H9 (cell line): ENCODE measurements around the gene PATE3. TPM values are rescaled to one million over a fixed set of nuclear protein-coding genes. Genes with fewer than 3 reads are reported as not detected.

ENCODE experiments used
- DNase-seq: peaks from one replicate; pipeline ENCODE4 v3.0.0-alpha.2; 2017
- H2AFZ ChIP-seq: one replicate; pipeline ENCODE4 v1.6.1; 2013; ENCODE audit warnings: mild to moderate bottlenecking, low read length, control low read depth, moderate library complexity
- H2AK5ac ChIP-seq: 2 replicates; pipeline ENCODE4 v1.6.1; 2013; ENCODE audit warnings: low read length, control low read depth, mixed read lengths; ENCODE audit not compliant: insufficient read length
- H2BK120ac ChIP-seq: one replicate; pipeline ENCODE4 v1.6.1; 2013; ENCODE audit warnings: low read depth, mild to moderate bottlenecking, low read length, control low read depth, inconsistent platforms; ENCODE audit not compliant: poor library complexity, severe bottlenecking
- H2BK12ac ChIP-seq: 2 replicates; pipeline ENCODE4 v1.6.1; 2013; ENCODE audit warnings: low read length, control low read depth, mixed read lengths, low read depth; ENCODE audit not compliant: insufficient read length
- H2BK15ac ChIP-seq: 2 replicates; pipeline ENCODE4 v1.6.1; 2013; ENCODE audit warnings: low read depth, low read length, control low read depth
- H2BK20ac ChIP-seq: one replicate; pipeline ENCODE4 v1.6.1; 2013; ENCODE audit warnings: low read depth, mild to moderate bottlenecking, low read length, control low read depth, inconsistent platforms; ENCODE audit not compliant: poor library complexity, severe bottlenecking
- H2BK5ac ChIP-seq: 2 replicates; pipeline ENCODE4 v1.6.1; 2013; ENCODE audit warnings: low read length, control low read depth, mixed read lengths; ENCODE audit not compliant: insufficient read length
- H3K14ac ChIP-seq: 2 replicates; pipeline ENCODE4 v1.6.1; 2013; ENCODE audit warnings: low read length, control low read depth; ENCODE audit not compliant: insufficient read depth
- H3K18ac ChIP-seq: 2 replicates; pipeline ENCODE4 v1.6.1; 2013; ENCODE audit warnings: low read depth, mild to moderate bottlenecking, mixed read lengths, low read length, control low read depth; ENCODE audit not compliant: insufficient read length
- H3K23ac ChIP-seq: 2 replicates; pipeline ENCODE4 v1.6.1; 2013; ENCODE audit warnings: low read length, control low read depth, mixed read lengths, low read depth; ENCODE audit not compliant: insufficient read length
- H3K23me2 ChIP-seq: 2 replicates; pipeline ENCODE4 v1.6.1; 2013; ENCODE audit warnings: low read depth, mild to moderate bottlenecking, mixed read lengths, low read length, control low read depth; ENCODE audit not compliant: insufficient read length, poor library complexity, severe bottlenecking
- H3K27ac ChIP-seq: 2 replicates; pipeline ENCODE4 v1.5.1; 2013; ENCODE audit warnings: low read length, control low read depth, mixed read lengths, low read depth; ENCODE audit not compliant: insufficient read length
- H3K27me3 ChIP-seq: 2 replicates; pipeline ENCODE4 v1.6.1; 2013; ENCODE audit warnings: low read length, control low read depth, inconsistent platforms; ENCODE audit not compliant: insufficient read depth
- H3K4ac ChIP-seq: 2 replicates; pipeline ENCODE4 v1.6.1; 2013; ENCODE audit warnings: low read depth, mild to moderate bottlenecking, control low read depth, inconsistent platforms, low read length, moderate library complexity
- H3K4me1 ChIP-seq: 2 replicates; pipeline ENCODE4 v1.6.1; 2013; ENCODE audit warnings: low read length, control low read depth, inconsistent platforms; ENCODE audit not compliant: insufficient read depth
- H3K4me2 ChIP-seq: 2 replicates; pipeline ENCODE4 v1.6.1; 2013; ENCODE audit warnings: low read length, control low read depth, mixed read lengths; ENCODE audit not compliant: insufficient read length, insufficient read depth
- H3K56ac ChIP-seq: 2 replicates; pipeline ENCODE4 v1.6.1; 2013; ENCODE audit warnings: low read depth, mild to moderate bottlenecking, mixed read lengths, low read length, control low read depth; ENCODE audit not compliant: insufficient read length
- H3K79me1 ChIP-seq: 2 replicates; pipeline ENCODE4 v1.6.1; 2013; ENCODE audit warnings: low read depth, mild to moderate bottlenecking, moderate library complexity, low read length, control low read depth, inconsistent platforms; ENCODE audit not compliant: insufficient read depth, poor library complexity, severe bottlenecking
- H3K79me2 ChIP-seq: 2 replicates; pipeline ENCODE4 v1.6.1; 2013; ENCODE audit warnings: low read length, control low read depth, inconsistent platforms; ENCODE audit not compliant: insufficient read depth
- H3K9ac ChIP-seq: 2 replicates; pipeline ENCODE4 v1.6.1; 2013; ENCODE audit warnings: low read length, control low read depth, mixed read lengths; ENCODE audit not compliant: insufficient read length; ENCODE audit errors: extremely low read depth
- H3K9me3 ChIP-seq: one replicate; pipeline ENCODE4 v1.6.1; 2013; ENCODE audit warnings: low read depth, low read length, inconsistent platforms; ENCODE audit not compliant: control insufficient read depth
- H3T11ph ChIP-seq: one replicate; pipeline ENCODE4 v1.6.1; 2013; ENCODE audit warnings: mild to moderate bottlenecking, low read length, control low read depth, inconsistent platforms
- H4K20me1 ChIP-seq: one replicate; pipeline ENCODE4 v1.6.1; 2013; ENCODE audit not compliant: control insufficient read depth, insufficient read length, insufficient read depth
- H4K5ac ChIP-seq: 2 replicates; pipeline ENCODE4 v1.6.1; 2013; ENCODE audit warnings: low read depth, mild to moderate bottlenecking, mixed read lengths, low read length, control low read depth; ENCODE audit not compliant: insufficient read length
- H4K8ac ChIP-seq: replicated peaks from 2 replicates; pipeline ENCODE4 v1.6.1; 2013; ENCODE audit warnings: low read length, control low read depth, mixed read lengths, low read depth; ENCODE audit not compliant: insufficient read length
- H4K91ac ChIP-seq: 2 replicates; pipeline ENCODE4 v1.6.1; 2013; ENCODE audit warnings: low read depth, mild to moderate bottlenecking, moderate library complexity, mixed read lengths, low read length, control low read depth; ENCODE audit not compliant: insufficient read length
- H3K27ac Mint-ChIP-seq, 3 experiments: 2 replicates in 2 of 3; 3 replicates in 1 of 3; pipeline ENCODE4 v1.8.0; 2020 to 2021; ENCODE audit warnings: mixed read lengths in 3 of 3, mild to moderate bottlenecking in 1 of 3, moderate library complexity in 1 of 3
- H3K27me3 Mint-ChIP-seq: 2 replicates; pipeline ENCODE4 v1.8.0; 2021; ENCODE audit warnings: low read depth, mild to moderate bottlenecking, moderate library complexity, mixed read lengths
- H3K36me3 Mint-ChIP-seq, 3 experiments: 2 replicates in 2 of 3; 3 replicates in 1 of 3; pipeline ENCODE4 v1.8.0; 2020 to 2021; ENCODE audit warnings: low read depth in 3 of 3, mixed read lengths in 3 of 3; ENCODE audit not compliant: insufficient read depth in 1 of 3
- H3K4me1 Mint-ChIP-seq, 2 experiments: 2 replicates each; pipeline ENCODE4 v1.8.0; 2020; ENCODE audit warnings: mixed read lengths in 2 of 2
- H3K4me3 Mint-ChIP-seq, 2 experiments: 2 replicates in 1 of 2; 3 replicates in 1 of 2; pipeline ENCODE4 v1.8.0; 2020 to 2021; ENCODE audit warnings: mild to moderate bottlenecking in 2 of 2, mixed read lengths in 2 of 2, moderate library complexity in 1 of 2
- H3K9me3 Mint-ChIP-seq, 2 experiments: 2 replicates in 1 of 2; 3 replicates in 1 of 2; pipeline ENCODE4 v1.8.0; 2020; ENCODE audit warnings: mild to moderate bottlenecking in 2 of 2, mixed read lengths in 2 of 2, moderate library complexity in 1 of 2
- WGBS: extraction: QIAGEN DNeasy Blood & Tissue Kit; methylation state at CpG from one replicate; pipeline ENCODE4 v1.1.7; 2013; ENCODE audit warnings: missing lambda C conversion rate, low lambda C conversion rate, mixed read lengths; ENCODE audit not compliant: insufficient read length; ENCODE audit errors: extremely low coverage; 5-methylcytosine and 5-hydroxymethylcytosine counted together
- total RNA-seq: library from RNA; stranded (reverse); gene quantifications from 2 replicates; pipeline ENCODE4 v1.2.1, GENCODE V29; 2021
- TF ChIP-seq, protein P1 (sequence below): fragments of 200-600 bp; sonication (generic); conservative IDR thresholded peaks from 3 replicates; pipeline ENCODE4 v1.8.0; 2021; ENCODE audit warnings: antibody characterized with exemption, mild to moderate bottlenecking

PATE3 gene
- total RNA-seq, 1 experiment from 2014 or later = not detected

GRCh38 chr11:125790825-125791224 is 2.9 kb downstream of the PATE3 start:
- H3K27ac Mint-ChIP-seq = no peak overlapping the region
- Histone ChIP-seq H3K23ac (no peak overlapping the region), H3K18ac (no peak overlapping the region), H4K20me1 (no peaks in the 10 kb centered on the region), H3K23me2 (no peaks in the 10 kb centered on the region), H3K56ac (no peak overlapping the region), H3K4me1 (no peaks in the 10 kb centered on the region), H2BK15ac (no peak overlapping the region), H3K9ac (no peak overlapping the region), H3K27ac (no peak overlapping the region), H2AFZ (no peak overlapping the region), H3K14ac (no peak overlapping the region), H3K9me3 (no peaks in the 10 kb centered on the region), H2AK5ac (no peak overlapping the region), H4K91ac (no peak overlapping the region), H2BK5ac (no peak overlapping the region), H4K5ac (no peak overlapping the region), H2BK20ac (no peak overlapping the region), H2BK120ac (no peak overlapping the region), H3K4ac (no peak overlapping the region), H3T11ph (no peak overlapping the region), H4K8ac (no peak overlapping the region), H3K4me2 (no peak overlapping the region), H2BK12ac (no peak overlapping the region), H3K79me2 (no peaks in the 10 kb centered on the region), H3K27me3 (no peaks in the 10 kb centered on the region; the same call in 1 of the 2 replicates), H3K79me1 (no peaks in the 10 kb centered on the region)
- TF ChIP-seq, protein P1, sequence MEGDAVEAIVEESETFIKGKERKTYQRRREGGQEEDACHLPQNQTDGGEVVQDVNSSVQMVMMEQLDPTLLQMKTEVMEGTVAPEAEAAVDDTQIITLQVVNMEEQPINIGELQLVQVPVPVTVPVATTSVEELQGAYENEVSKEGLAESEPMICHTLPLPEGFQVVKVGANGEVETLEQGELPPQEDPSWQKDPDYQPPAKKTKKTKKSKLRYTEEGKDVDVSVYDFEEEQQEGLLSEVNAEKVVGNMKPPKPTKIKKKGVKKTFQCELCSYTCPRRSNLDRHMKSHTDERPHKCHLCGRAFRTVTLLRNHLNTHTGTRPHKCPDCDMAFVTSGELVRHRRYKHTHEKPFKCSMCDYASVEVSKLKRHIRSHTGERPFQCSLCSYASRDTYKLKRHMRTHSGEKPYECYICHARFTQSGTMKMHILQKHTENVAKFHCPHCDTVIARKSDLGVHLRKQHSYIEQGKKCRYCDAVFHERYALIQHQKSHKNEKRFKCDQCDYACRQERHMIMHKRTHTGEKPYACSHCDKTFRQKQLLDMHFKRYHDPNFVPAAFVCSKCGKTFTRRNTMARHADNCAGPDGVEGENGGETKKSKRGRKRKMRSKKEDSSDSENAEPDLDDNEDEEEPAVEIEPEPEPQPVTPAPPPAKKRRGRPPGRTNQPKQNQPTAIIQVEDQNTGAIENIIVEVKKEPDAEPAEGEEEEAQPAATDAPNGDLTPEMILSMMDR = no peak
- H3K36me3 Mint-ChIP-seq = peaks cover 0 to 6% (median 0%) of the 10 kb centered on the region in 3 experiments; a peak in 1 of 7 replicates
- H3K4me3 Mint-ChIP-seq = no peak overlapping the region
- H3K27me3 Mint-ChIP-seq = peaks cover 3% of the 10 kb centered on the region
- peaks cover 14 to 16% of the 10 kb centered on the region in 2 experiments; a peak in 4 of 5 replicates for H3K9me3 Mint-ChIP-seq
- H3K4me1 Mint-ChIP-seq = no peaks in the 10 kb centered on the region
- no CpG with 5 or more reads among the region's 4 CpGs for WGBS
- DNase-seq = no peak
